H1 (cell line): ENCODE results near the gene APOBEC2. TPM values are rescaled to one million over a fixed set of nuclear protein-coding genes. Genes with fewer than 3 reads are reported as not detected.

Experiments
- ATF2 ChIP-seq: IDR thresholded peaks from 2 replicates; pipeline ENCODE4 v1.6.1; 2012; ENCODE audit warnings: low read length, inconsistent platforms
- JUND ChIP-seq: IDR thresholded peaks from 2 replicates; pipeline ENCODE4 v1.6.1; 2011; ENCODE audit warnings: mild to moderate bottlenecking, improper control_type of control experiment, low read length
- KDM1A ChIP-seq: fragments of 200-600, 300-600 bp; sonication (generic); IDR thresholded peaks from 2 replicates; pipeline ENCODE4 v1.7.1; 2016; ENCODE audit warnings: mild to moderate bottlenecking, low read length, borderline replicate concordance
- KDM4A ChIP-seq: IDR thresholded peaks from one replicate; pipeline ENCODE4 v1.7.1; 2012; ENCODE audit warnings: low read depth, mild to moderate bottlenecking, moderate library complexity, low read length, inconsistent platforms; ENCODE audit not compliant: severe bottlenecking
- TAF7 ChIP-seq: optimal IDR thresholded peaks from 2 replicates; pipeline ENCODE3; 2011; ENCODE audit warnings: low read depth, mild to moderate bottlenecking, inconsistent platforms, low read length, moderate library complexity, borderline replicate concordance
- USF2 ChIP-seq: IDR thresholded peaks from 2 replicates; pipeline ENCODE4 v1.6.1; 2011; ENCODE audit warnings: low read length, improper control_type of control experiment
- polyA plus RNA-seq, 7 experiments: library from polyadenylated mRNA; depleted of rRNA in 3 of 7; stranded (reverse) in 5 of 7; unstranded in 2 of 7; fragments of >200 nt in 5 of 7; fragments of 200-250 nt in 2 of 7; gene quantifications; 1 replicate in 5 of 7; 2 replicates in 1 of 7; 4 replicates in 1 of 7; pipeline versions ENCODE4 v1.2.1 to v1.2.3, GENCODE V29; 2011 to 2013; ENCODE audit warnings: missing spikeins in 2 of 7, mixed read lengths in 2 of 7
- total RNA-seq: library from RNA; stranded (reverse); fragmentation: NEBNext Ultra II Directional; extraction: Animal tissue kit (Norgen Biotek cat#: 25700); gene quantifications from 2 replicates; pipeline ENCODE4 v1.2.1, GENCODE V29; 2021

APOBEC2 gene
- total and polyA plus RNA-seq, 2 of the 8 experiments (the other 6 are each of a cell fraction or from before 2014, with no cell fraction given) = not detected

- no peak for TF ChIP-seq KDM1A
- TF ChIP-seq ATF2 = no peak
- no peak for TF ChIP-seq KDM4A
- no peak for TF ChIP-seq JUND
- no peak for TF ChIP-seq USF2
- no peak for TF ChIP-seq TAF7
These were observed 40.7 kb downstream of the APOBEC2 start (continued) for GRCh38 chr6:41093729-41094128.
